ENCODE results near the gene SCARB1.

The SCARB1 gene

DNA sequence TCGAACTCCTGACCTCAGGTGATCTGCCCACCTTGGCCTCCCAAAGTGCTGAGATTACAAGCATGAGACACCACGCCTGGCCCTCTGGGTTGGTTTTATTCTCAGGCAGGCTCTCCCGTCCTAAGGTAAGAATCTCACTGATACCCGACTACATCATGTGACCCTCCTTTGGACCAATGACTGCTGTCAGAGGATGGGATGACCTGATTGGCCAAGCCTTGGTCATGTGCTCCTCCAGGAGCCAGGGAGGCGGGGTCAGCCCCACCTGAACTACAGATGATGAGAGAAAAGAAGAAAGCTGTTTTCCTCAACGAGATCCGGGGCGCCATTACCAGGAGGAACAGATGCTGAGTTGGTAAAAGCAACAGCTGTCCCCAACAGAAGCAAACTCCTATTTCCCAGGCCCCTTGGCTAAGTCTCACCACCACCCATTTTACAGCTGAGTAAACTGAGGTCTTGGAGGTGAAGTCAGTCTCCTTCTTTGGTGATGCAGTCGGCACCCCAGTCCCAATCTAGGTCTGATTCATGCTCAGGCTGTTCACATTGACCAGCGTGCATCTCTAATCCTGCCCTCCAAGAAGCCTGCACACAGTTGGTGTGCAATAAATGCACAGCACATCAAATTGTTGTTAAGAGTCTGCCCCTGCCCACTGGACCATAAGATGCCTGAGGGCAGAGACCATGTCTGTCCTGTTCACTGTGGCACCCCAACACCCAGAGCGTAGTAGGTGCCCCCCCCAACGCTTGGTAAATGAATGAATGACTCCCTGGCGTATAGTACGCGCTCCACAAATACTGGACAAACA, 118.8 kb downstream of the SCARB1 start (continued):
- TF ChIP-seq GLI4 (tag by site-specific recombination; IDR thresholded peaks at IDR 0.05), result no peak
- no peak for TF ChIP-seq ZNF214 (tag by site-specific recombination; IDR thresholded peaks at IDR 0.05; ENCODE audit: borderline replicate concordance)
- no peak for TF ChIP-seq ZNF174 (tag by site-specific recombination; IDR thresholded peaks at IDR 0.05)
- TF ChIP-seq, protein P1, sequence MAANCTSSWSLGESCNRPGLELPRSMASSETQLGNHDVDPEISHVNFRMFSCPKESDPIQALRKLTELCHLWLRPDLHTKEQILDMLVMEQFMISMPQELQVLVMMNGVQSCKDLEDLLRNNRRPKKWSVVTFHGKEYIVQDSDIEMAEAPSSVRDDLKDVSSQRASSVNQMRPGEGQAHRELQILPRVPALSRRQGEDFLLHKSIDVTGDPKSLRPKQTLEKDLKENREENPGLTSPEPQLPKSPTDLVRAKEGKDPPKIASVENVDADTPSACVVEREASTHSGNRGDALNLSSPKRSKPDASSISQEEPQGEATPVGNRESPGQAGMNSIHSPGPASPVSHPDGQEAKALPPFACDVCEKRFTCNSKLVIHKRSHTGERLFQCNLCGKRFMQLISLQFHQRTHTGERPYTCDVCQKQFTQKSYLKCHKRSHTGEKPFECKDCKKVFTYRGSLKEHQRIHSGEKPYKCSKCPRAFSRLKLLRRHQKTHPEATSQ (tag by site-specific recombination; IDR thresholded peaks at IDR 0.05), result 0 out of 2 replicates have a peak, but pooled peaks have one; percentile 56
- no peak for TF ChIP-seq ZNF48 (tag by site-specific recombination; IDR thresholded peaks at IDR 0.05)

DNA sequence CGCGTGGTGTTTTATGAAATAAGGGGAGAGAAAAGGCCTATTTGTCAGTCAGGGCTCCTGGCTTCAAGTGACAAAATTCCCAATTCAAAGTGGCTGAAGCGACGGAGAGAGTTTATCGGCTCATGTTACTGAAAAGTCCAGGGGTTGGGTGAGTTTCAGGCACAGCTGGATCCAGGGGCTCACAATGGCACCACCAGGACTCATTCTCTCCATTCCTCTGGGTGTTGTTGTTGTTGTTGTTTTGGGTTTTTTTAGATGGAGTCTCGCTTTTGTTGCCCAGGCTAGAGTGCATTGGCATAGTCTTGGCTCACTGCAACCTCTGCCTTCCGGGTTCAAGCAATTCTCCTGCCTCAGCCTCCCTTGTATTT, 119.4 kb downstream of the SCARB1 start:
- no peak overlapping the region for H3K4me3 ChIP-seq (ENCODE audit: low read depth, low read length)
- no peak overlapping the region for H3K27ac ChIP-seq (ENCODE audit: extremely low read depth, low read depth, low read length)
- peaks cover 5% of the 10 kb centered on the region; the same call in 1 of the 2 replicates for H3K4me1 ChIP-seq (ENCODE audit: control insufficient read depth, insufficient read depth, low read length)
- no peaks in the 10 kb centered on the region for H3K9me3 ChIP-seq (ENCODE audit: control insufficient read depth, insufficient read depth, low read depth, low read length)
- ChIA-PET POLR2A (no interaction called here), CTCF (interaction anchor here (1.5 kb wide), 1 partner anchor 23 kb away, joined by 5 read pairs; no protein-coding TSS in a partner anchor)
- TF ChIP-seq ZNF2 (tag by site-specific recombination; IDR thresholded peaks at IDR 0.05), result no peak
- no peak for TF ChIP-seq ZNF48 (tag by site-specific recombination; IDR thresholded peaks at IDR 0.05)
- TF ChIP-seq ZEB2 (tag by site-specific recombination; IDR thresholded peaks at IDR 0.05), result no peak
- TF ChIP-seq TCF7L2 (IDR thresholded peaks at IDR 0.05; ENCODE audit: borderline replicate concordance, low read depth, low read length), result no peak
- TF ChIP-seq RBAK (tag by site-specific recombination; IDR thresholded peaks at IDR 0.05), result no peak
- no peak for TF ChIP-seq ZNF112 (tag by site-specific recombination; IDR thresholded peaks at IDR 0.05)
- TF ChIP-seq ZNF169 (tag by site-specific recombination; IDR thresholded peaks at IDR 0.05), result no peak
- TF ChIP-seq ZNF514 (tag by site-specific recombination; IDR thresholded peaks at IDR 0.05), result no peak
- TF ChIP-seq SP7 (tag by site-specific recombination; IDR thresholded peaks at IDR 0.05), result no peak
- no peak for TF ChIP-seq ZNF660 (tag by site-specific recombination; IDR thresholded peaks at IDR 0.05)
- no peak for TF ChIP-seq GLI2 (tag by site-specific recombination; IDR thresholded peaks at IDR 0.05; ENCODE audit: borderline replicate concordance, low read depth)
- TF ChIP-seq, protein P2, sequence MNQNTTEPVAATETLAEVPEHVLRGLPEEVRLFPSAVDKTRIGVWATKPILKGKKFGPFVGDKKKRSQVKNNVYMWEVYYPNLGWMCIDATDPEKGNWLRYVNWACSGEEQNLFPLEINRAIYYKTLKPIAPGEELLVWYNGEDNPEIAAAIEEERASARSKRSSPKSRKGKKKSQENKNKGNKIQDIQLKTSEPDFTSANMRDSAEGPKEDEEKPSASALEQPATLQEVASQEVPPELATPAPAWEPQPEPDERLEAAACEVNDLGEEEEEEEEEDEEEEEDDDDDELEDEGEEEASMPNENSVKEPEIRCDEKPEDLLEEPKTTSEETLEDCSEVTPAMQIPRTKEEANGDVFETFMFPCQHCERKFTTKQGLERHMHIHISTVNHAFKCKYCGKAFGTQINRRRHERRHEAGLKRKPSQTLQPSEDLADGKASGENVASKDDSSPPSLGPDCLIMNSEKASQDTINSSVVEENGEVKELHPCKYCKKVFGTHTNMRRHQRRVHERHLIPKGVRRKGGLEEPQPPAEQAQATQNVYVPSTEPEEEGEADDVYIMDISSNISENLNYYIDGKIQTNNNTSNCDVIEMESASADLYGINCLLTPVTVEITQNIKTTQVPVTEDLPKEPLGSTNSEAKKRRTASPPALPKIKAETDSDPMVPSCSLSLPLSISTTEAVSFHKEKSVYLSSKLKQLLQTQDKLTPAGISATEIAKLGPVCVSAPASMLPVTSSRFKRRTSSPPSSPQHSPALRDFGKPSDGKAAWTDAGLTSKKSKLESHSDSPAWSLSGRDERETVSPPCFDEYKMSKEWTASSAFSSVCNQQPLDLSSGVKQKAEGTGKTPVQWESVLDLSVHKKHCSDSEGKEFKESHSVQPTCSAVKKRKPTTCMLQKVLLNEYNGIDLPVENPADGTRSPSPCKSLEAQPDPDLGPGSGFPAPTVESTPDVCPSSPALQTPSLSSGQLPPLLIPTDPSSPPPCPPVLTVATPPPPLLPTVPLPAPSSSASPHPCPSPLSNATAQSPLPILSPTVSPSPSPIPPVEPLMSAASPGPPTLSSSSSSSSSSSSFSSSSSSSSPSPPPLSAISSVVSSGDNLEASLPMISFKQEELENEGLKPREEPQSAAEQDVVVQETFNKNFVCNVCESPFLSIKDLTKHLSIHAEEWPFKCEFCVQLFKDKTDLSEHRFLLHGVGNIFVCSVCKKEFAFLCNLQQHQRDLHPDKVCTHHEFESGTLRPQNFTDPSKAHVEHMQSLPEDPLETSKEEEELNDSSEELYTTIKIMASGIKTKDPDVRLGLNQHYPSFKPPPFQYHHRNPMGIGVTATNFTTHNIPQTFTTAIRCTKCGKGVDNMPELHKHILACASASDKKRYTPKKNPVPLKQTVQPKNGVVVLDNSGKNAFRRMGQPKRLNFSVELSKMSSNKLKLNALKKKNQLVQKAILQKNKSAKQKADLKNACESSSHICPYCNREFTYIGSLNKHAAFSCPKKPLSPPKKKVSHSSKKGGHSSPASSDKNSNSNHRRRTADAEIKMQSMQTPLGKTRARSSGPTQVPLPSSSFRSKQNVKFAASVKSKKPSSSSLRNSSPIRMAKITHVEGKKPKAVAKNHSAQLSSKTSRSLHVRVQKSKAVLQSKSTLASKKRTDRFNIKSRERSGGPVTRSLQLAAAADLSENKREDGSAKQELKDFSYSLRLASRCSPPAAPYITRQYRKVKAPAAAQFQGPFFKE (tag by site-specific recombination; IDR thresholded peaks at IDR 0.05; ENCODE audit: borderline replicate concordance), result no peak
- no peak for TF ChIP-seq ZNF10 (tag by site-specific recombination; IDR thresholded peaks at IDR 0.05)
- H3K36me3 ChIP-seq (ENCODE audit: control insufficient read depth in 2 of 2, insufficient read depth in 1 of 2, low read length in 2 of 2), result no peaks in the 10 kb centered on the region
